Testis (tissue), 2 donors: ENCODE results near the gene NRXN3.

Experiments used
- CTCF ChIP-seq, 3 experiments: fragments of 450-650 bp in 2 of 3; fragments of 200-600 bp in 1 of 3; sonication (generic) in 1 of 3; IDR thresholded peaks; one replicate each; pipeline ENCODE4 v1.5.1; 2016 to 2019; ENCODE audit warnings: antibody characterized with exemption in 3 of 3, mild to moderate bottlenecking in 2 of 3, moderate library complexity in 1 of 3
- POLR2A ChIP-seq: fragments of 450-650 bp; IDR thresholded peaks from one replicate; pipeline ENCODE4 v1.6.1; 2017; ENCODE audit warnings: antibody characterized with exemption, mild to moderate bottlenecking, moderate library complexity

GRCh38 chr14:79284621-79285020 is 1114.4 kb downstream of the NRXN3 start:
- TF ChIP-seq CTCF (IDR thresholded peaks at IDR 0.05) (no peak), POLR2A (no peak)
